Muscle of arm (tissue), 12 donors: ENCODE measurements around the gene LRRC3. TPM values are rescaled to one million over a fixed set of nuclear protein-coding genes. Genes with fewer than 3 reads are reported as not detected.

ENCODE experiments used
- DNase-seq: peaks from one replicate; pipeline ENCODE4 v3.0.0-alpha.2; 2013
- polyA plus RNA-seq, 12 donors: library from polyadenylated mRNA; unstranded; fragments of 120-200 nt; gene quantifications; one replicate each; pipeline ENCODE4 v1.2.1, GENCODE V29; 2013; ENCODE audit not compliant: insufficient read length in 12 of 12

LRRC3 gene
- polyA plus RNA-seq, 12 donors: 1.8 to 5.7 (median 2.4) TPM; not detected in 1

DNA sequence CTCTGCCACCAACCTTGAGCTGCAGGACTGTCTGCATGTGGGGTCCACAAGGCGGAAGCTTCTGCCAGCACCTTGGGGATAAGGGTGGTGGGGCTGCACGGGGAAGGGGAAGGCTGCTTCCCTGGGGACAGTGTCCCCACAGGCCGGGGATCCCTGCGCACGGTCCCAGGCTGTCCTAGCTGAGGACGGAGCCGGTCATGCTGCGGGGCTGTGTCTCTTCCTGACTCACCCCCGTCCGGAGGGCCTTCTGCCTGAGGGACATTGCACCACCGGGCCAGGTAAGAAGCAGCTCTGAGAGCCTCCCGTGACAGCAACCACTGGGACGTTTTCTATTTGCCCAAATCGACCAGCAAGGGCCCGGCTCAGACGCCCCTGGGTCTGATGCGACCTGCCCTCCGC is 54.8 kb downstream of the LRRC3 start:
- no peak for DNase-seq

DNA sequence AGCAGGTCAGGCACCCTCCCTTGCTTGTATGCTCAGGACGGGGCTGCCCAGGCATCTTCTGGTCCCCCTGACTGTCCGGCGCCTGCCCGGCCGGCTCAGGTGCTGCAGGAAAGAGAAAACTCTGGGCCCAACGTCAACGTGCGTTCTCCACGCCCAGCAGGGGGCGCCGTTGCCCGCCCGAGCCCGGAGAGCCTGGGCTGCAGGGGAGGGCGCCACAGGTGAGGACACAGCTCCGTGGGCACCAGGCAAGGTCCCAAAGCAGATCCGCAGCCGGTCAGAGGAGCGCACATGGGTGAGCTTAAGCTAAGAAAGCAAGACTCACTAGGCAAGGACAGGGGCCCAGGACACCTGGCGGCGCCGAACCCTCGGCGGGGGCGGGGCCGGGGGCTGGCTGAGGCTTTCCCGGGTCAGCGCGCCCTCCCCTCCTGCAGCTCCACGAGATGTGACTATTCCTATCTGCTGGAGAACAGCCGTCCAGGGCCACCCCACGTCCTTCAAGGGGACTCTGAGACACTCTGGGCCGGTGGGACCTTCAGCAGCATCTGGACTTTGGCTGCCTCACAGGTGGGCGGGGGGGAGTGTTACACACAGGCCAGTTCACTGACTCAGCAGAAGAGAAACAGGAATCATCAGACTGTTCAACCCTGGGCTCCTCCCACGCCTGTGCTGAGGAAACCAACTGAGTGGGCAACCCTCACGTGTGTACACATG is 55.4 kb downstream of the LRRC3 start:
- DNase-seq: no peak

DNA sequence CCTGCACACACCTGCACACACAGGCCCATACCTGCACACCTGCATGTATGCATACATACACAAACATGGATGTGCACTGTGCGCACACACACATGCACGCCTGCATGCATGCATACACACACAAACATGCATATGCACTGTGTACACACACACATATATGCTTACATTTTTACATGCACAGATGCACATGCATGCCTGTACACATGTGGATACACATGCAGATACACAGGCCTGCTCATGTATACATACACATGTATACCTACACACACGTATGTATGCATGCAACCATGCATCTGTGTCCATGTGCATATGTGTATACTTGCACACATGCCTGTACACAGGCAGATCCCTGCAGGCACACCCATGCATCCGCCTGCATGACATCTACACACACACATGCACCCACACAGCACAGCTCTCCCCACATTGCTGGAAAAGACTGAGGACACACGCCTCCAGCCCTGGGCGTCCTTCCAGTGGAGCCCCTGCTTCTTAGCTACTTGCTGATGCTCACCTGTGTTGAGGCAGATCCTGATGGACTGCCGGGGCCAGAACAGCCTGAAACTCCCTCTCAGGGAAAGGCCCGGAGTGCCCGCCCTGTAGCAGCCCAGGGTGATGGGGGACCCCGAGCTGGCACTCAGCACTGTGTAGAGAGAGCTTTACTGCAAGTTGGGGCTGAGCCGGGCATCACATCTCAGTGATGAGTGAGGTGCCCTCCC is 56.1 kb downstream of the LRRC3 start:
- DNase-seq: no peak

Other genes starting within 250 kb of the LRRC3 start
- gene ICOSLG, start 214.6 kb upstream of the LRRC3 start, polyA plus RNA-seq: 10 to 100 TPM in 2 of 12 donors, 1 to 10 TPM in 10; 4.6 to 78.0 (median 7.4) TPM
- gene DNMT3L, start 193.6 kb upstream of the LRRC3 start, polyA plus RNA-seq: under 1 TPM in 1 of 12 donors, not detected in 11; 0.26 TPM
- under 1 TPM in 8 of 12 donors, not detected in 4; 0.05 to 0.84 (median 0.08) TPM for gene AIRE, start 169.6 kb upstream of the LRRC3 start, polyA plus RNA-seq
- gene PFKL, start 155.5 kb upstream of the LRRC3 start, polyA plus RNA-seq: 10 to 100 TPM in 11 of 12 donors, not detected in 1; 38.5 to 85.1 (median 52.2) TPM
- gene CFAP410, start 116.1 kb upstream of the LRRC3 start, polyA plus RNA-seq: 10 to 100 TPM in 11 of 12 donors, not detected in 1; 10.7 to 21.2 (median 13.6) TPM
- 1 to 10 TPM in 7 of 12 donors, under 1 TPM in 3, not detected in 2; 0.60 to 2.2 (median 1.4) TPM for gene TRPM2, start 101.9 kb upstream of the LRRC3 start, polyA plus RNA-seq
- gene KRTAP10-1, start 84.7 kb downstream of the LRRC3 start, polyA plus RNA-seq: not detected
- not detected for gene KRTAP10-2, start 96.0 kb downstream of the LRRC3 start, polyA plus RNA-seq
- gene KRTAP10-3, start 103.3 kb downstream of the LRRC3 start, polyA plus RNA-seq: not detected
- not detected for gene KRTAP10-4, start 118.2 kb downstream of the LRRC3 start, polyA plus RNA-seq
- gene KRTAP10-5, start 125.1 kb downstream of the LRRC3 start, polyA plus RNA-seq: not detected
- gene KRTAP10-6, start 137.0 kb downstream of the LRRC3 start, polyA plus RNA-seq: not detected
- gene KRTAP10-7, start 145.1 kb downstream of the LRRC3 start, polyA plus RNA-seq: not detected
- under 1 TPM in 1 of 12 donors, not detected in 11; 0.25 TPM for gene KRTAP10-8, start 156.6 kb downstream of the LRRC3 start, polyA plus RNA-seq
- not detected for gene KRTAP10-9, start 171.6 kb downstream of the LRRC3 start, polyA plus RNA-seq
- gene KRTAP10-10, start 181.8 kb downstream of the LRRC3 start, polyA plus RNA-seq: not detected
- gene KRTAP10-11, start 190.9 kb downstream of the LRRC3 start, polyA plus RNA-seq: not detected
- gene KRTAP12-4, start 199.1 kb downstream of the LRRC3 start, polyA plus RNA-seq: not detected
- not detected for gene KRTAP12-3, start 202.4 kb downstream of the LRRC3 start, polyA plus RNA-seq
- not detected for gene KRTAP12-2, start 211.4 kb downstream of the LRRC3 start, polyA plus RNA-seq
- not detected for gene KRTAP12-1, start 226.7 kb downstream of the LRRC3 start, polyA plus RNA-seq
- gene KRTAP10-12, start 241.7 kb downstream of the LRRC3 start, polyA plus RNA-seq: not detected